ENCODE data around the gene KIF5B. TPM values are rescaled to one million over a fixed set of nuclear protein-coding genes. Genes with fewer than 3 reads are reported as not detected.

Gene KIF5B
- total and polyA plus RNA-seq, 2 experiments from 2014 or later = 63.5 to 81.8 TPM

DNA sequence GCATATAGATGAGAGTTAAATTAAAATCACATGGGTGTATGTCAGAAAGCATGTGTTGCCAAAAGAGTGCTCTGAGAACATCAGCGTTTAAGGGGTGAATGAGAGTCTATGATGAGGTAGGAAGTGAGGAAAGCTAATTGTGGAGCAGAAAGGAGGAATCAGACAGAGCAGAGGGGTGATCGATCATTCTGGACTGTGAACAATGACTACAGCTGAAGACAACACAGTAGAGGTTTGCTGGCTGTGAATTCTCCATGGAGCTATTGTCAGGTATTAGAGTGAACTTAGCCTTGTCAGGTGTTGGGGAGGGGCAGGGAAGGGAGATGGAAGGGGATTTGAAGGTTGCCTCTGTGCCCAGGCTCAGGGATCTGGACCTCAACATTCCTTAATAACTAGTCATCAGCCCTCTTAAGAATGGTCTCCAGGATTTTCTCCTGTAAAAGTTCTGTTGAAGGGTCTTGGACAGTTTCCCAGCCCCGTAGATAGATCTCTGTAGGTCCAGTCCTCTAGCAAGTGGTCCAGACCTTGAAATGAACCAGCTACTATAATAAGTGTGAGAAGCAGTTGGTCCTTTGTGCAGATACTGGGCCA is 57.1 kb downstream of the KIF5B start:
- Histone ChIP-seq H3K36me3 (ENCODE audit: insufficient read depth) (no peaks in the 10 kb centered on the region), H3K4me1 (ENCODE audit: insufficient read depth) (peaks cover 35% of the 10 kb centered on the region), H3F3A (replicated peaks; ENCODE audit: low read depth) (no peaks in the 10 kb centered on the region), H3K27me3 (ENCODE audit: insufficient read depth) (no peaks in the 10 kb centered on the region), H3K79me2 (replicated peaks; ENCODE audit: insufficient read depth) (no peaks in the 10 kb centered on the region), H3K4me3 (no peak overlapping the region), H3K27ac (ENCODE audit: low read depth) (no peak overlapping the region; the same call in 1 of the 2 replicates), H4K20me1 (replicated peaks; ENCODE audit: insufficient read depth) (no peaks in the 10 kb centered on the region), H3K4me2 (no peak overlapping the region), H2AFZ (no peak overlapping the region), H3K9me2 (ENCODE audit: insufficient read depth) (no peaks in the 10 kb centered on the region)
- ATAC-seq = no peak
- Mint-ChIP-seq H3K27me3 (ENCODE audit: insufficient read depth, low read depth, poor library complexity) (no peaks in the 10 kb centered on the region), H3K4me1 (peaks cover 45% of the 10 kb centered on the region), H3K27ac (no peak overlapping the region), H3K9me3 (no peaks in the 10 kb centered on the region), H3K4me3 (no peak overlapping the region; the same call in 2 of the 3 replicates), H3K36me3 (ENCODE audit: low read depth) (no peaks in the 10 kb centered on the region)
- TF ChIP-seq, protein P1, sequence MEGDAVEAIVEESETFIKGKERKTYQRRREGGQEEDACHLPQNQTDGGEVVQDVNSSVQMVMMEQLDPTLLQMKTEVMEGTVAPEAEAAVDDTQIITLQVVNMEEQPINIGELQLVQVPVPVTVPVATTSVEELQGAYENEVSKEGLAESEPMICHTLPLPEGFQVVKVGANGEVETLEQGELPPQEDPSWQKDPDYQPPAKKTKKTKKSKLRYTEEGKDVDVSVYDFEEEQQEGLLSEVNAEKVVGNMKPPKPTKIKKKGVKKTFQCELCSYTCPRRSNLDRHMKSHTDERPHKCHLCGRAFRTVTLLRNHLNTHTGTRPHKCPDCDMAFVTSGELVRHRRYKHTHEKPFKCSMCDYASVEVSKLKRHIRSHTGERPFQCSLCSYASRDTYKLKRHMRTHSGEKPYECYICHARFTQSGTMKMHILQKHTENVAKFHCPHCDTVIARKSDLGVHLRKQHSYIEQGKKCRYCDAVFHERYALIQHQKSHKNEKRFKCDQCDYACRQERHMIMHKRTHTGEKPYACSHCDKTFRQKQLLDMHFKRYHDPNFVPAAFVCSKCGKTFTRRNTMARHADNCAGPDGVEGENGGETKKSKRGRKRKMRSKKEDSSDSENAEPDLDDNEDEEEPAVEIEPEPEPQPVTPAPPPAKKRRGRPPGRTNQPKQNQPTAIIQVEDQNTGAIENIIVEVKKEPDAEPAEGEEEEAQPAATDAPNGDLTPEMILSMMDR (conservative IDR thresholded peaks at IDR 0.05; ENCODE audit: low read depth in 2 of 2) = no peak
- TF ChIP-seq CREB1 (CRISPR knock-in tag; IDR thresholded peaks at IDR 0.05; ENCODE audit: low read depth) = no peak
- TF ChIP-seq NANOG (IDR thresholded peaks at IDR 0.05; ENCODE audit: borderline replicate concordance) = no peak
- no peak for TF ChIP-seq ZNF331 (CRISPR knock-in tag; IDR thresholded peaks at IDR 0.05; ENCODE audit: low read depth)
- TF ChIP-seq, protein P2, sequence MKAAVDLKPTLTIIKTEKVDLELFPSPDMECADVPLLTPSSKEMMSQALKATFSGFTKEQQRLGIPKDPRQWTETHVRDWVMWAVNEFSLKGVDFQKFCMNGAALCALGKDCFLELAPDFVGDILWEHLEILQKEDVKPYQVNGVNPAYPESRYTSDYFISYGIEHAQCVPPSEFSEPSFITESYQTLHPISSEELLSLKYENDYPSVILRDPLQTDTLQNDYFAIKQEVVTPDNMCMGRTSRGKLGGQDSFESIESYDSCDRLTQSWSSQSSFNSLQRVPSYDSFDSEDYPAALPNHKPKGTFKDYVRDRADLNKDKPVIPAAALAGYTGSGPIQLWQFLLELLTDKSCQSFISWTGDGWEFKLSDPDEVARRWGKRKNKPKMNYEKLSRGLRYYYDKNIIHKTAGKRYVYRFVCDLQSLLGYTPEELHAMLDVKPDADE (IDR thresholded peaks at IDR 0.05) = no peak
- no peak for TF ChIP-seq EZH2phosphoT487 (IDR thresholded peaks at IDR 0.05; ENCODE audit: unreplicated experiment)
- TF ChIP-seq, protein P3, sequence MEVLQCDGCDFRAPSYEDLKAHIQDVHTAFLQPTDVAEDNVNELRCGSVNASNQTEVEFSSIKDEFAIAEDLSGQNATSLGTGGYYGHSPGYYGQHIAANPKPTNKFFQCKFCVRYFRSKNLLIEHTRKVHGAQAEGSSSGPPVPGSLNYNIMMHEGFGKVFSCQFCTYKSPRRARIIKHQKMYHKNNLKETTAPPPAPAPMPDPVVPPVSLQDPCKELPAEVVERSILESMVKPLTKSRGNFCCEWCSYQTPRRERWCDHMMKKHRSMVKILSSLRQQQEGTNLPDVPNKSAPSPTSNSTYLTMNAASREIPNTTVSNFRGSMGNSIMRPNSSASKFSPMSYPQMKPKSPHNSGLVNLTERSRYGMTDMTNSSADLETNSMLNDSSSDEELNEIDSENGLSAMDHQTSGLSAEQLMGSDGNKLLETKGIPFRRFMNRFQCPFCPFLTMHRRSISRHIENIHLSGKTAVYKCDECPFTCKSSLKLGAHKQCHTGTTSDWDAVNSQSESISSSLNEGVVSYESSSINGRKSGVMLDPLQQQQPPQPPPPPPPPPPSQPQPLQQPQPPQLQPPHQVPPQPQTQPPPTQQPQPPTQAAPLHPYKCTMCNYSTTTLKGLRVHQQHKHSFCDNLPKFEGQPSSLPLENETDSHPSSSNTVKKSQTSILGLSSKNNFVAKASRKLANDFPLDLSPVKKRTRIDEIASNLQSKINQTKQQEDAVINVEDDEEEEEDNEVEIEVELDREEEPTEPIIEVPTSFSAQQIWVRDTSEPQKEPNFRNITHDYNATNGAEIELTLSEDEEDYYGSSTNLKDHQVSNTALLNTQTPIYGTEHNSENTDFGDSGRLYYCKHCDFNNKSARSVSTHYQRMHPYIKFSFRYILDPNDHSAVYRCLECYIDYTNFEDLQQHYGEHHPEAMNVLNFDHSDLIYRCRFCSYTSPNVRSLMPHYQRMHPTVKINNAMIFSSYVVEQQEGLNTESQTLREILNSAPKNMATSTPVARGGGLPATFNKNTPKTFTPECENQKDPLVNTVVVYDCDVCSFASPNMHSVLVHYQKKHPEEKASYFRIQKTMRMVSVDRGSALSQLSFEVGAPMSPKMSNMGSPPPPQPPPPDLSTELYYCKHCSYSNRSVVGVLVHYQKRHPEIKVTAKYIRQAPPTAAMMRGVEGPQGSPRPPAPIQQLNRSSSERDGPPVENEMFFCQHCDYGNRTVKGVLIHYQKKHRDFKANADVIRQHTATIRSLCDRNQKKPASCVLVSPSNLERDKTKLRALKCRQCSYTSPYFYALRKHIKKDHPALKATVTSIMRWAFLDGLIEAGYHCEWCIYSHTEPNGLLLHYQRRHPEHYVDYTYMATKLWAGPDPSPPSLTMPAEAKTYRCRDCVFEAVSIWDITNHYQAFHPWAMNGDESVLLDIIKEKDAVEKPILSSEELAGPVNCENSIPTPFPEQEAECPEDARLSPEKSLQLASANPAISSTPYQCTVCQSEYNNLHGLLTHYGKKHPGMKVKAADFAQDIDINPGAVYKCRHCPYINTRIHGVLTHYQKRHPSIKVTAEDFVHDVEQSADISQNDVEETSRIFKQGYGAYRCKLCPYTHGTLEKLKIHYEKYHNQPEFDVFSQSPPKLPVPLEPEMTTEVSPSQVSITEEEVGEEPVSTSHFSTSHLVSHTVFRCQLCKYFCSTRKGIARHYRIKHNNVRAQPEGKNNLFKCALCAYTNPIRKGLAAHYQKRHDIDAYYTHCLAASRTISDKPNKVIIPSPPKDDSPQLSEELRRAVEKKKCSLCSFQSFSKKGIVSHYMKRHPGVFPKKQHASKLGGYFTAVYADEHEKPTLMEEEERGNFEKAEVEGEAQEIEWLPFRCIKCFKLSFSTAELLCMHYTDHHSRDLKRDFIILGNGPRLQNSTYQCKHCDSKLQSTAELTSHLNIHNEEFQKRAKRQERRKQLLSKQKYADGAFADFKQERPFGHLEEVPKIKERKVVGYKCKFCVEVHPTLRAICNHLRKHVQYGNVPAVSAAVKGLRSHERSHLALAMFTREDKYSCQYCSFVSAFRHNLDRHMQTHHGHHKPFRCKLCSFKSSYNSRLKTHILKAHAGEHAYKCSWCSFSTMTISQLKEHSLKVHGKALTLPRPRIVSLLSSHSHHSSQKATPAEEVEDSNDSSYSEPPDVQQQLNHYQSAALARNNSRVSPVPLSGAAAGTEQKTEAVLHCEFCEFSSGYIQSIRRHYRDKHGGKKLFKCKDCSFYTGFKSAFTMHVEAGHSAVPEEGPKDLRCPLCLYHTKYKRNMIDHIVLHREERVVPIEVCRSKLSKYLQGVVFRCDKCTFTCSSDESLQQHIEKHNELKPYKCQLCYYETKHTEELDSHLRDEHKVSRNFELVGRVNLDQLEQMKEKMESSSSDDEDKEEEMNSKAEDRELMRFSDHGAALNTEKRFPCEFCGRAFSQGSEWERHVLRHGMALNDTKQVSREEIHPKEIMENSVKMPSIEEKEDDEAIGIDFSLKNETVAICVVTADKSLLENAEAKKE (CRISPR knock-in tag; IDR thresholded peaks at IDR 0.05) = no peak
- TF ChIP-seq JUNB (IDR thresholded peaks at IDR 0.05; ENCODE audit: unreplicated experiment) = no peak
- no peak for TF ChIP-seq EZH2 (IDR thresholded peaks at IDR 0.05; ENCODE audit: low read depth, unreplicated experiment)
- TF ChIP-seq ZNF114 (CRISPR knock-in tag; IDR thresholded peaks at IDR 0.05) = no peak
- no peak for TF ChIP-seq POLR2AphosphoS5 (IDR thresholded peaks at IDR 0.05; ENCODE audit: low read depth)
- TF ChIP-seq STAT1 (IDR thresholded peaks at IDR 0.05; ENCODE audit: unreplicated experiment) = no peak
- TF ChIP-seq, protein P4, sequence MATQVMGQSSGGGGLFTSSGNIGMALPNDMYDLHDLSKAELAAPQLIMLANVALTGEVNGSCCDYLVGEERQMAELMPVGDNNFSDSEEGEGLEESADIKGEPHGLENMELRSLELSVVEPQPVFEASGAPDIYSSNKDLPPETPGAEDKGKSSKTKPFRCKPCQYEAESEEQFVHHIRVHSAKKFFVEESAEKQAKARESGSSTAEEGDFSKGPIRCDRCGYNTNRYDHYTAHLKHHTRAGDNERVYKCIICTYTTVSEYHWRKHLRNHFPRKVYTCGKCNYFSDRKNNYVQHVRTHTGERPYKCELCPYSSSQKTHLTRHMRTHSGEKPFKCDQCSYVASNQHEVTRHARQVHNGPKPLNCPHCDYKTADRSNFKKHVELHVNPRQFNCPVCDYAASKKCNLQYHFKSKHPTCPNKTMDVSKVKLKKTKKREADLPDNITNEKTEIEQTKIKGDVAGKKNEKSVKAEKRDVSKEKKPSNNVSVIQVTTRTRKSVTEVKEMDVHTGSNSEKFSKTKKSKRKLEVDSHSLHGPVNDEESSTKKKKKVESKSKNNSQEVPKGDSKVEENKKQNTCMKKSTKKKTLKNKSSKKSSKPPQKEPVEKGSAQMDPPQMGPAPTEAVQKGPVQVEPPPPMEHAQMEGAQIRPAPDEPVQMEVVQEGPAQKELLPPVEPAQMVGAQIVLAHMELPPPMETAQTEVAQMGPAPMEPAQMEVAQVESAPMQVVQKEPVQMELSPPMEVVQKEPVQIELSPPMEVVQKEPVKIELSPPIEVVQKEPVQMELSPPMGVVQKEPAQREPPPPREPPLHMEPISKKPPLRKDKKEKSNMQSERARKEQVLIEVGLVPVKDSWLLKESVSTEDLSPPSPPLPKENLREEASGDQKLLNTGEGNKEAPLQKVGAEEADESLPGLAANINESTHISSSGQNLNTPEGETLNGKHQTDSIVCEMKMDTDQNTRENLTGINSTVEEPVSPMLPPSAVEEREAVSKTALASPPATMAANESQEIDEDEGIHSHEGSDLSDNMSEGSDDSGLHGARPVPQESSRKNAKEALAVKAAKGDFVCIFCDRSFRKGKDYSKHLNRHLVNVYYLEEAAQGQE (IDR thresholded peaks at IDR 0.05; ENCODE audit: unreplicated experiment) = no peak
- no peak for DNase-seq (ENCODE audit: low spot score)

All from GM23338 (cell line).